GM12878 (cell line): ENCODE data around the gene SP110. TPM values are rescaled to one million over a fixed set of nuclear protein-coding genes. Genes with fewer than 3 reads are reported as not detected.

ENCODE experiments used
- ATAC-seq: fragments of 200-7000 bp; cut with Tn5 transposase; 3 replicates; pipeline ENCODE4 v1.9.1; 2020; ENCODE audit warnings: mild to moderate bottlenecking, moderate library complexity
- BruUV-seq: library from RNA; stranded (reverse); fragments of 400-500 nt; replicated peaks from 2 replicates; lab custom pipeline; 2021; lab: Mats Ljungman, UMichigan
- CTCF ChIA-PET: fragments of 300-600 bp; sonication (Branson Sonifier 250); formaldehyde crosslinking; extraction: SDS; loops from one replicate; lab custom pipeline; 2021; ENCODE audit warnings: inconsistent platforms; lab: Yijun Ruan, JAX
- POLR2A ChIA-PET: fragments of 350-600 bp; formaldehyde crosslinking; extraction: SDS; loops from one replicate; lab custom pipeline; 2021; ENCODE audit warnings: inconsistent platforms; lab: Charles Lee
- RAD21 ChIA-PET: fragments of 300-600 bp; sonication (Branson Sonifier 250); formaldehyde crosslinking; loops from one replicate; lab custom pipeline; 2023; ENCODE audit warnings: antibody characterized with exemption; ENCODE audit not compliant: unreplicated experiment; lab: Charles Lee
- SMC1A ChIA-PET: fragments of 300-600 bp; sonication (Branson Sonifier 250); formaldehyde crosslinking; loops from one replicate; lab custom pipeline; 2023; ENCODE audit not compliant: unreplicated experiment, uncharacterized antibody; lab: Charles Lee
- DNase-seq: peaks from one replicate; pipeline ENCODE4 v3.0.0-alpha.2; 2011; ENCODE audit warnings: low read depth, low spot score
- FAIRE-seq: peaks from 3 replicates; lab custom pipeline; 2011; peaks lifted over from hg19 to GRCh38; lab: Jason Lieb, UNC
- H2AFZ ChIP-seq: 2 replicates; pipeline ENCODE4 v1.6.0; 2011; ENCODE audit warnings: low read depth, low read length, control low read depth; ENCODE audit not compliant: control insufficient read depth
- H3K27ac ChIP-seq: 2 replicates; pipeline ENCODE4 v1.5.1; 2011; ENCODE audit warnings: control low read depth; ENCODE audit not compliant: control insufficient read depth, insufficient read depth
- H3K27me3 ChIP-seq, 2 experiments: replicated peaks in 1 of 2; 2 replicates each; pipeline versions ENCODE4 v1.6.0 to v1.6.1; 2011; ENCODE audit warnings: low read length in 1 of 2; ENCODE audit not compliant: control insufficient read depth in 2 of 2, insufficient read depth in 2 of 2
- H3K36me3 ChIP-seq, 2 experiments: 2 replicates each; pipeline ENCODE4 v1.5.1; 2011; ENCODE audit warnings: low read length in 1 of 2; ENCODE audit not compliant: control insufficient read depth in 2 of 2, insufficient read depth in 2 of 2
- H3K4me1 ChIP-seq: 2 replicates; pipeline ENCODE4 v1.6.1; 2011; ENCODE audit warnings: mild to moderate bottlenecking, low read length, moderate library complexity, mixed read lengths; ENCODE audit not compliant: control insufficient read depth, insufficient read depth
- H3K4me2 ChIP-seq: 2 replicates; pipeline ENCODE4 v1.6.0; 2011; ENCODE audit warnings: control low read depth; ENCODE audit not compliant: control insufficient read depth, insufficient read depth
- H3K4me3 ChIP-seq: fragments of 200-600 bp; sonication (generic); 2 replicates; pipeline ENCODE4 v1.5.1; 2016
- H3K79me2 ChIP-seq: 2 replicates; pipeline ENCODE4 v1.6.0; 2011; ENCODE audit warnings: low read length; ENCODE audit not compliant: control insufficient read depth, insufficient read depth
- H3K9ac ChIP-seq: 2 replicates; pipeline ENCODE4 v1.8.0; 2011; ENCODE audit warnings: low read length, control low read depth, mixed read lengths; ENCODE audit not compliant: control insufficient read depth, insufficient read depth
- H3K9me3 ChIP-seq: replicated peaks from 3 replicates; pipeline ENCODE4 v1.5.1; 2011; ENCODE audit warnings: mild to moderate bottlenecking, low read length; ENCODE audit not compliant: control insufficient read depth, insufficient read depth
- H4K20me1 ChIP-seq: 2 replicates; pipeline ENCODE4 v1.6.0; 2011; ENCODE audit not compliant: control insufficient read depth, insufficient read depth
- ATF7 ChIP-seq: fragments of 450-650 bp; IDR thresholded peaks from 2 replicates; pipeline ENCODE4 v1.6.1; 2016; ENCODE audit warnings: low read depth, mild to moderate bottlenecking
- BMI1 ChIP-seq: fragments of 450-650 bp; IDR thresholded peaks from 2 replicates; pipeline ENCODE4 v1.6.1; 2016; ENCODE audit warnings: mild to moderate bottlenecking, moderate library complexity, borderline replicate concordance
- CBX3 ChIP-seq: fragments of 200-600 bp; sonication (generic); IDR thresholded peaks from 2 replicates; pipeline ENCODE4 v1.6.1; 2016; ENCODE audit warnings: low read depth, borderline replicate concordance
- ETV6 ChIP-seq, 2 experiments: fragments of 450-650 bp in 1 of 2; IDR thresholded peaks in 1 of 2; conservative IDR thresholded peaks in 1 of 2; 2 replicates each; pipeline ENCODE4 v1.6.1; 2014; ENCODE audit warnings: antibody characterized with exemption in 1 of 2, borderline replicate concordance in 1 of 2, low read depth in 1 of 2, mild to moderate bottlenecking in 1 of 2, moderate library complexity in 1 of 2
- MEF2A ChIP-seq: IDR thresholded peaks from 2 replicates; pipeline ENCODE4 v1.6.1; 2011; ENCODE audit warnings: low read depth, mild to moderate bottlenecking, low read length, moderate library complexity; ENCODE audit not compliant: insufficient read depth
- POLR2AphosphoS2 ChIP-seq: IDR thresholded peaks from 2 replicates; pipeline ENCODE4 v1.6.1; 2011; ENCODE audit warnings: low read depth, mild to moderate bottlenecking, low read length, improper control_type of control experiment, moderate library complexity
- RFX5 ChIP-seq: IDR thresholded peaks from 2 replicates; pipeline ENCODE4 v1.6.1; 2011; ENCODE audit warnings: low read depth, low read length, improper control_type of control experiment
- TCF7 ChIP-seq: IDR thresholded peaks from 2 replicates; pipeline ENCODE4 v1.6.1; 2014; ENCODE audit warnings: antibody characterized with exemption, borderline replicate concordance
- USF2 ChIP-seq: IDR thresholded peaks from 2 replicates; pipeline ENCODE4 v1.6.1; 2011; ENCODE audit warnings: low read depth, low read length, improper control_type of control experiment, borderline replicate concordance
- ZNF384 ChIP-seq: IDR thresholded peaks from 2 replicates; pipeline ENCODE4 v1.6.1; 2012; ENCODE audit warnings: low read depth, mild to moderate bottlenecking, low read length, improper control_type of control experiment, borderline replicate concordance
- ZNF622 ChIP-seq: fragments of 450-650 bp; IDR thresholded peaks from 2 replicates; pipeline ENCODE4 v1.6.1; 2017; ENCODE audit warnings: mild to moderate bottlenecking, inconsistent platforms
- WGBS: methylation state at CpG from one replicate; pipeline ENCODE4 v1.1.6; 2016; ENCODE audit warnings: low lambda C conversion rate; ENCODE audit not compliant: insufficient replicate concordance, insufficient coverage; ENCODE audit errors: missing lambda C conversion rate; 5-methylcytosine and 5-hydroxymethylcytosine counted together
- in situ Hi-C: fragments of 300-500 bp; cut with MboI; formaldehyde crosslinking; loops from 9 replicates; pipeline ENCODE4 v1.14.3; 2018; ENCODE audit warnings: mixed read lengths
- intact Hi-C: fragments of 100-400 bp; cut with micrococcal nuclease; formaldehyde crosslinking; loops from one replicate; pipeline ENCODE4 v1.14.2; 2022; ENCODE audit not compliant: unreplicated experiment
- polyA plus RNA-seq, 11 experiments: library from polyadenylated mRNA; depleted of rRNA in 4 of 11; unstranded in 6 of 11; stranded (reverse) in 5 of 11; fragments of >200 nt; fragmentation: Nextera tagmentation in 4 of 11; fragmentation: Illumina TruSeq in 1 of 11; extraction: Ambion mirVana in 4 of 11; extraction: Trizol in 1 of 11; gene quantifications; 1 replicate in 1 of 11; 2 replicates in 10 of 11; pipeline versions ENCODE4 v1.2.1 to v1.2.3, GENCODE V29; 2011 to 2016; ENCODE audit warnings: inconsistent platforms in 2 of 11, missing spikeins in 2 of 11, low read depth in 1 of 11
- total RNA-seq, 4 experiments: library from RNA; depleted of rRNA in 3 of 4; stranded (reverse); fragments of >200 nt in 3 of 4; fragmentation: Illumina TruSeq in 1 of 4; extraction: Trizol in 1 of 4; gene quantifications; 2 replicates each; pipeline versions ENCODE4 v1.2.1 to v1.2.3, GENCODE V29; 2013 to 2021
- TF ChIP-seq, protein P1 (sequence below): fragments of 450-650 bp; IDR thresholded peaks from 2 replicates; pipeline ENCODE4 v1.6.1; 2017; ENCODE audit warnings: antibody characterized with exemption, mild to moderate bottlenecking, moderate library complexity

SP110 gene
- total and polyA plus RNA-seq, 10 of the 15 experiments (the other 5 are each of a cell fraction or from before 2014, with no cell fraction given), result 81.2 to 149 (median 100) TPM

DNA sequence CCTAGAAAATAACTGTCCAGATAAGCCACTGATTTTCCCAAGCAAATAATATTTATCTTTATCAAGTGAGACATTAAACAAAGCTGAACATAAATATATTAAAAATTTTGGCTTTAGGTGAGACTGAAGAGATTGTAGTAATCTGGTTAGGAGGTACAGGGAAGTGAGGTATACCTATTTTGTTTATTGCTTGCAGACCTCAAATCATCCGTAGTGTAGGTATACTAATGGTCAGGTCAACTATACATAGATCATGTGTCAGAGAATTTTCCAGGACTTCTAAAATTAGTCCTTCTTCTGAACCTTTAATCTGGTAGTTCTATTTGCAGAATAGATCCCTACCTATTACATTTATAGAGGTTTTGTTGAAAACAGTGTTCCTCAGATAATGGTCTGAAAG lies 47.3 kb upstream of the SP110 start:
- DNase-seq (no peak), FAIRE-seq (no peak), ATAC-seq (peak; percentile 57)
- intact Hi-C loops, result loop anchor here (1.0 to 5.0 kb wide), 7 partner anchors 10 to 345 kb away; partner anchors contain the start of gene SP100
- no TSS peak for BruUV-seq
- Histone ChIP-seq H3K27me3 (no peaks in the 10 kb centered on the region), H3K4me1 (peaks cover 28% of the 10 kb centered on the region), H3K36me3 (peaks cover 4 to 9% of the 10 kb centered on the region in 2 experiments; a peak in 3 of 4 replicates), H3K27ac (peak overlapping the region; percentile 27), H3K4me3 (no peak overlapping the region), H4K20me1 (no peaks in the 10 kb centered on the region), H3K9ac (no peak overlapping the region), H3K4me2 (peak overlapping the region; percentile 10; the same call in 1 of the 2 replicates), H3K79me2 (no peaks in the 10 kb centered on the region), H2AFZ (no peak overlapping the region), H3K9me3 (peaks cover 2% of the 10 kb centered on the region; the same call in 2 of the 3 replicates)
- 23% methylated on average over 1 of the region's 1 CpG for WGBS
- RAD21 ChIA-PET, result interaction anchor here (0.8 to 1.4 kb wide), 3 partner anchors 9 to 64 kb away, joined by 3 to 4 read pairs (median 4); partner anchors contain the start of gene SP110
- POLR2A ChIA-PET, result interaction anchor here (0.8 to 1.7 kb wide), 2 partner anchors 9 to 48 kb away, joined by 3 to 4 read pairs; partner anchors contain the start of gene SP110
- CTCF ChIA-PET, result interaction anchor here (1.0 to 1.5 kb wide), 3 partner anchors 9 to 64 kb away, joined by 3 read pairs; no protein-coding TSS in a partner anchor
- in situ Hi-C loops, result no loop called here
- SMC1A ChIA-PET, result interaction anchor here (0.9 to 1.9 kb wide), 5 partner anchors 39 to 64 kb away, joined by 3 to 9 read pairs (median 5); partner anchors contain the start of genes SP140 and SP140L
- no peak for TF ChIP-seq TCF7
- TF ChIP-seq MEF2A, result no peak
- TF ChIP-seq, protein P1, sequence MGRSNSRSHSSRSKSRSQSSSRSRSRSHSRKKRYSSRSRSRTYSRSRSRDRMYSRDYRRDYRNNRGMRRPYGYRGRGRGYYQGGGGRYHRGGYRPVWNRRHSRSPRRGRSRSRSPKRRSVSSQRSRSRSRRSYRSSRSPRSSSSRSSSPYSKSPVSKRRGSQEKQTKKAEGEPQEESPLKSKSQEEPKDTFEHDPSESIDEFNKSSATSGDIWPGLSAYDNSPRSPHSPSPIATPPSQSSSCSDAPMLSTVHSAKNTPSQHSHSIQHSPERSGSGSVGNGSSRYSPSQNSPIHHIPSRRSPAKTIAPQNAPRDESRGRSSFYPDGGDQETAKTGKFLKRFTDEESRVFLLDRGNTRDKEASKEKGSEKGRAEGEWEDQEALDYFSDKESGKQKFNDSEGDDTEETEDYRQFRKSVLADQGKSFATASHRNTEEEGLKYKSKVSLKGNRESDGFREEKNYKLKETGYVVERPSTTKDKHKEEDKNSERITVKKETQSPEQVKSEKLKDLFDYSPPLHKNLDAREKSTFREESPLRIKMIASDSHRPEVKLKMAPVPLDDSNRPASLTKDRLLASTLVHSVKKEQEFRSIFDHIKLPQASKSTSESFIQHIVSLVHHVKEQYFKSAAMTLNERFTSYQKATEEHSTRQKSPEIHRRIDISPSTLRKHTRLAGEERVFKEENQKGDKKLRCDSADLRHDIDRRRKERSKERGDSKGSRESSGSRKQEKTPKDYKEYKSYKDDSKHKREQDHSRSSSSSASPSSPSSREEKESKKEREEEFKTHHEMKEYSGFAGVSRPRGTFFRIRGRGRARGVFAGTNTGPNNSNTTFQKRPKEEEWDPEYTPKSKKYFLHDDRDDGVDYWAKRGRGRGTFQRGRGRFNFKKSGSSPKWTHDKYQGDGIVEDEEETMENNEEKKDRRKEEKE, result no peak
- TF ChIP-seq ATF7, result no peak
- no peak for TF ChIP-seq ZNF622
- TF ChIP-seq USF2, result no peak
- no peak for TF ChIP-seq CBX3
- TF ChIP-seq RFX5, result no peak
- no peak for TF ChIP-seq BMI1
- no peak for TF ChIP-seq ETV6 (conservative IDR thresholded peaks at IDR 0.05 in 1 of 2, IDR thresholded peaks at IDR 0.05 in 1 of 2; ENCODE audit: borderline replicate concordance in 1 of 2, low read depth in 1 of 2)
- no peak for TF ChIP-seq ZNF384
- no peak for TF ChIP-seq POLR2AphosphoS2
- TF ChIP-seq, all 136 proteins: peak for 0
